NK-92 (cell line): ENCODE data around the gene DKK3.

Source experiments
- DNase-seq: peaks from one replicate; lab custom pipeline; 2025; ENCODE audit not compliant: unreplicated experiment; lab: John Stamatoyannopoulos, UW

DKK3 gene

GRCh38 chr11:11946878-11947277, 61.5 kb downstream of the DKK3 start:
- DNase-seq, result no peak

GRCh38 chr11:11946180-11946579, 62.2 kb downstream of the DKK3 start:
- no peak for DNase-seq

- no peak for DNase-seq
These were observed 64.0 kb downstream of the DKK3 start for GRCh38 chr11:11944444-11944843.

GRCh38 chr11:11942668-11943067, 65.8 kb downstream of the DKK3 start:
- DNase-seq, result no peak

- no peak for DNase-seq
These were observed 67.9 kb downstream of the DKK3 start for GRCh38 chr11:11940551-11940950.

- DNase-seq, result no peak
These were observed 70.5 kb downstream of the DKK3 start for GRCh38 chr11:11937957-11938356.

GRCh38 chr11:11937433-11937832, 71.0 kb downstream of the DKK3 start:
- DNase-seq, result no peak

- no peak for DNase-seq
These were observed 72.9 kb downstream of the DKK3 start for GRCh38 chr11:11935536-11935935.

- no peak for DNase-seq
These were observed 76.9 kb downstream of the DKK3 start for GRCh38 chr11:11931461-11932055.

- no peak for DNase-seq
These were observed 78.5 kb downstream of the DKK3 start for GRCh38 chr11:11929920-11930319.

GRCh38 chr11:11923828-11924227, 84.6 kb downstream of the DKK3 start:
- DNase-seq, result no peak

- DNase-seq, result no peak
These were observed 91.4 kb downstream of the DKK3 start for GRCh38 chr11:11916981-11917399.

GRCh38 chr11:11915625-11916024, 92.8 kb downstream of the DKK3 start:
- no peak for DNase-seq

- DNase-seq, result no peak
These were observed 95.0 kb downstream of the DKK3 start for GRCh38 chr11:11913395-11913794.
